GM21825 (cell line): ENCODE results near the gene LILRB1.
"Not testable (repeated sequence)": the region's sequence is repeated elsewhere in the genome, so short reads cannot be mapped to it uniquely, and the experiment has no call there.

Experiments used
- ATAC-seq: cut with Tn5 transposase; IDR thresholded peaks from one replicate; pipeline ENCODE4 v1.9.1; 2021; ENCODE audit warnings: mild to moderate bottlenecking, moderate library complexity; ENCODE audit not compliant: unreplicated experiment

Gene LILRB1

GRCh38 chr19:54630262-54630661 is at the start of gene LILRB1:
Gene LILRB1 (plus strand): TSS chr19:54630484. CDS start chr19:54631074, 590 bp downstream.
- ATAC-seq: not testable (repeated sequence)

DNA sequence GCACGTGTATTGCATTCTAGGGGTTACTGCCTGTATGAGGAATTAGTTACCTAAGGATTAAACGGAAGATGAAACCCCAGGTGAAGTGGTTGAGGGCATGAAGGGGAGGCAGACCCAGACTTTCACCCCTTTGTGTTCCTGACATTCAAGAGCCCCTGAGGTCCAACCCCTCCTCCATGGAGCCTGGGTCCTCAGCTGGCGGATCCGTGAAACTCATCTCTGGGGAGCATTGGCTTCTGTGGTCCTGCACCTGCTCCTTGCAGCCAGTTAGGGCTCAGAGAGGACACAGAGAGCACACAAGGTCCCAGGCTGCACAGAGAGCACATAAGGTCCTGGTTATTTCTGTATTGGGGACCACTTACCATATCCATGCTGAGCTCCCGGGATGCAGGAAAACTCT is 43.9 kb upstream of the LILRB1 start:
- no peak for ATAC-seq

DNA sequence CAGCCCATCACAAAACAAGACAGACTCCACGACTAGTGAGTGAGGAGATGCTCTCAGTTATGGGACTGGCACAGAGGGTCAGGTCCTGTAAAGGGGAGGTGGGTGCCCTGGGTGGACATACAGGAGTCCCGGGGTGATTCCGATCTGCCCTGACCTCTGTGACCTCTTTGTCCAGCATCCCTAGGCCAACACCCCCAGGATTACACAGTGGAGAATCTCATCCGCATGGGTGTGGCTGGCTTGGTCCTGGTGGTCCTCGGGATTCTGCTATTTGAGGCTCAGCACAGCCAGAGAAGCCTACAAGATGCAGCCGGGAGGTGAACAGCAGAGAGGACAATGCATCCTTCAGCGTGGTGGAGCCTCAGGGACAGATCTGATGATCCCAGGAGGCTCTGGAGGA is 43.3 kb upstream of the LILRB1 start:
- no peak for ATAC-seq

- not testable (repeated sequence) for ATAC-seq
These were observed 36.8 kb upstream of the LILRB1 start, which contains the start of gene LILRA1 for GRCh38 chr19:54593445-54593844. Gene LILRA1 (plus strand): TSS chr19:54593632. CDS start chr19:54594245, 613 bp downstream.

DNA sequence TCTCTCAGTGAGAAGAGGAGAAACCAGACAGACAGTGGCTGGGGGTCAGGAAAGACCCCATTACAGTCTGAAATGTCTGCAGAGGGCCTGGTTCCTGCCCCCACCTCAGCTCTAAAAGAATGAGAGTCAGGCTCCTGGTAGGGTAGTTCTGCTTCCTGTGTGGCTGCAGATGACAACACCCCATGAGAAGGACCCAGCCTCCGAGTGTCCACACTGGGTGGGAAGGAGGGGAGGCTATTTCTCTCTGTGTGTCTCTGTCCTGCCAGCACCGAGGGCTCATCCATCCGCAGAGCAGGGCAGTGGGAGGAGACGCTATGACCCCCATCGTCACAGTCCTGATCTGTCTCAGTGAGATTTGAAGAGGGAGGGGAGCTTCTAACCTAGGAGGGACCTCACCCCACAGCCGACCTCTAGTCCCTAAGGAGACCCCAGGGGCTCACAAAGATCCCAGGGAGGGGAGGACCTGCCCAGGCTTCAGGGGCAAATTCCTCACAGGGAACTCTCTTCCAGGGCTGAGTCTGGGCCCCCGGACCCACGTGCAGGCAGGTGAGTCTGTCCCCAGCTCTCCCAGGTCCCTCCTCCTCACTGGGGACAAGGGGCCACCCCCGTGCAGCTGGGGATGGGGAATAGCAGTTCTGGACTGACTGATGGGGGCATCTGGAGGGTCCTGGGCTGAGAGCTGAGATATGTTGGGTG is 36.2 kb upstream of the LILRB1 start:
- not testable (repeated sequence) for ATAC-seq

DNA sequence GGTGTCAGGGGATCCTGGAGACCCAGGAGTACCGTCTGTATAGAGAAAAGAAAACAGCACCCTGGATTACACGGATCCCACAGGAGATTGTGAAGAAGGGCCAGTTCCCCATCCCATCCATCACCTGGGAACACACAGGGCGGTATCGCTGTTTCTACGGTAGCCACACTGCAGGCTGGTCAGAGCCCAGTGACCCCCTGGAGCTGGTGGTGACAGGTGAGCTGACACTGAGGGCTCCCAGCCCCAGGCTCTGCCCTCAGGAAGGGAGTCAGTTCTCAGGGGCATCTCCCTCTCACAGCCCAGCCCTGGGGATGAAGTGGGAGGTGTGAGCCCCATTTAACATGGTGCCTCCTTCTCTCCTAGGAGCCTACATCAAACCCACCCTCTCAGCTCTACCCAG is 35.5 kb upstream of the LILRB1 start:
- ATAC-seq: no peak

DNA sequence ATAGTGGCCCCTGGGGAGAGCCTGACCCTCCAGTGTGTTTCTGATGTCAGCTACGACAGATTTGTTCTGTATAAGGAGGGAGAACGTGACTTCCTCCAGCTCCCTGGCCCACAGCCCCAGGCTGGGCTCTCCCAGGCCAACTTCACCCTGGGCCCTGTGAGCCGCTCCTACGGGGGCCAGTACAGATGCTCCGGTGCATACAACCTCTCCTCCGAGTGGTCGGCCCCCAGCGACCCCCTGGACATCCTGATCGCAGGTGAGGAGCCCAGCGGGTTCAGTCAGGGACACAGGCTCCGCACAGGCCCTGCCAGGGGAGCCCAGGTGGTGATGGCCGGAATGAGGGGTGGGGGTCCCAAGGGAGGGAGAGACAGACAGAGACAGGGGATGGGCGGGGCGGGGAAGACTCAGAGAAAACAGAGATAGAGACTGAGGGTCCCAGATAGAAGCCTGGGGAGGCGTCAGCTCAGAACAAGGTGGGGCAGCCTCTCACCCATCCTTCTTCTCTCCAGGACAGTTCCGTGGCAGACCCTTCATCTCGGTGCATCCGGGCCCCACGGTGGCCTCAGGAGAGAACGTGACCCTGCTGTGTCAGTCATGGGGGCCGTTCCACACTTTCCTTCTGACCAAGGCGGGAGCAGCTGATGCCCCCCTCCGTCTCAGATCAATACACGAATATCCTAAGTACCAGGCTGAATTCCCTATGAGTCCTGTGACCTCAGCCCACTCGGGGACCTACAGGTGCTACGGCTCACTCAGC is 34.4 kb upstream of the LILRB1 start:
- not testable (repeated sequence) for ATAC-seq

DNA sequence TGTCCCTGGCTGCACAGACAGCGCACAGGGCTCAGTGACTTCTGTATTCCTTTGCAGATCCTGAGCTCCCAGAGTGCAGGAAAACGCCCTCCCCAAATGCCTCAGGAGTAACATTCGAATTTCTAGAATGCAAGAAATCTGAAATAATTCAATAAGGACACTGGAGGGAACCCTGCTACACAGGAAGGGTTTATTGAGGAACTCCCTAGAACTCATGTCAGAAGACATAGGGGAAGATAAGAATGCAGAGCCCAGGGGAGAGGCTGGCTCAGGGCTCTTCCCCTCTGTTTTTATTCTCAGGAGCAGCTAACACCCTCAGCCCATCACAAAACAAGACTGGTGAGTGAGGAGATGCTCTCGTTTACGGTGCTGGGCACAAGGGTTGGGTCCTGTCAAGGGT is 30.1 kb upstream of the LILRB1 start:
- ATAC-seq: no peak

DNA sequence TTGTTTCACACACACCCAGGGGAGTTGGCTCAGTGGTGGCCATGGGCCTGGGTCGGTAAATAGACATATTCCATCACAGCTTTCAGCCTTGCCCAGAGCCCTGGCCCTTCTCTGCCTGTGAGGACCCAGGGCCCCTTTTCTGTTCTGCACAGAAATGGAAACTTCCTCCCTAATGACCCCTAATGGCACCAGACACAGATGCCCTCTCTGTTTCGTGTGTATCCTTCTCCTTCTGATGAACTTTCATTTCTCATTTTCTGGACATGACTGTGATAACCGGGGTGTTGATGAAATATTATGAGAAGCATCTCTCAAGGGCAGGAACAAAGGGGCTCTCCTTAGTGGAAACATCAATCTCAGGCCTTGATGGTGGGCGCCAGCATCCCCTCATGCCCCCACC is 24.1 kb upstream of the LILRB1 start:
- ATAC-seq: no peak

- ATAC-seq: peak; percentile 70
These were observed 23.1 kb upstream of the LILRB1 start for GRCh38 chr19:54606891-54607784.

DNA sequence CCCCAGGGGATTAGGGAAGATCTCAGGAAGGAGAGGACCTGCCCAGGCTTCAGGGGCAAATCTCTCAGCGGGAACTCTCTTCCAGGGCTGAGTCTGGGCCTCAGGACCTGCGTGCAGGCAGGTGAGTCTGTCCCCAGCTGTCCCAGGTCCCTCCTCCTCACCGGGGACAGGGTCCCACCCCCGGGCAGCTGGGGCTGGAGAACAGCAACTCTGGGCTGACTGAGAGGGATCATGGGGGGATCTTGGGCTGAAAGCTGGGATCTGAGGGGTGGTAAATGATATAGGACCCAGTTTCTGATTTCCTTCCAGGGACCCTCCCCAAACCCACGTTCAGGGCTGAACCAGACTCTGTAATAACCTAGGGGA is 22.5 kb upstream of the LILRB1 start:
- no peak for ATAC-seq

DNA sequence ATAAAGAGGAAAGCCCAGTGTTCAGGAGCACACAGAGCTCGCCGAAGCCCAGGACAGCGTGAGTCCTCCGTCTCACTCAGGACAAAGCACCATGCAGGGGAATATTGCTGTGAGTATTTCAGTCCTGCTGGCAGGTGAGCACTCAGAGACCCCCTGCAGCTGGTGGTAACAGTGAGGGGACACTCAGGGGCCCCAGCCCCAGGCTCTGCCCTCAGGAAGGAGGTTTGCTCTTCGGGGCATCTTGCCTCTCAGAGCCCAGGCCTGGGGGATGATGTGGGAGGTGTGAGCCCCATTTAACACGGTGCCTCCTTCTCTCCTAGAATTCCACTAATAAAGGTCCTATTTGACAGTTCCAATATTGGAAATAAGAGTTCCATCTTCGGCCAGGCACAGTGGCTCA is 22.1 kb upstream of the LILRB1 start:
- ATAC-seq: no peak

DNA sequence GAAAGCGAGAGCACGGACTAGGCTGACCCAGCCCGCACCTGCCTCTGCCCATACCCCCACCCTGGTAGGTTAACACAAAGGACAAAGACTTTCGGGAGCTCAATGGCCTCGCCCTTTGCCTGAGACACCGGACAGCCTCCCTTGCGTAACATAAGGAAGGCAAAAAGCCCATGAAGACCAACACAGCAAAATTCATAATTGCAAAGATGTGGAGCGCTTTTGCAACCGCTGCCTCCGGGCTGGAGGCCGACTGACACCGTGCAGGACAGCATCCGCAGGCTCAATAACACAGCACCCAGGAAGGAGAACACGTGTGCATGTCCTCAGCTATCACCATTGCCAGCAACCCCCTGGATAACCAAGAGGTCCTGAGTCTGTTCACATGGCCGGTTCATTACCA is 21.5 kb upstream of the LILRB1 start:
- no peak for ATAC-seq

DNA sequence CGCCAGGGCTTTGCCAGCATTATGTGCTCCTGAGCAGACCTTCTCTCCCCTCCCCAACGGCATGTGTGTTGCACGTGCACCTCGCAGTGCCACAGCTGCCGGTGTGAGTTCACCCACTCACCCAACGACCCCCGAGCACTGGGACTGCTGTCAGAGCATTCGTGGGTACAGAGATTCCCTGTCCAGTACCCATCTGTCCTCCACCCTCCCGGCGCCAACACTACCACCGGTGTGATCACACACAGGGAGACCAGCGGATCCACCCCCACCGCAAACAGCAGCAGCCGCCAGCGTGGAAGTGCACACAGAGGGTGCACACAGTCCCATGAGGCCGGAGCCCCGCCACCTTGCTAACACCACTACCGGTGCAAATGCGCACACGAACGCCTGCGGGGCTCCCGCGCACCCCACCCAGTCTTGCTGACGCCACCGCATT is 20.9 kb upstream of the LILRB1 start:
- no peak for ATAC-seq

GRCh38 chr19:54612428-54612827 is 17.9 kb upstream of the LILRB1 start:
- no peak for ATAC-seq

GRCh38 chr19:54614726-54615125 is 15.6 kb upstream of the LILRB1 start:
- ATAC-seq: no peak

GRCh38 chr19:54616057-54616456 is 14.2 kb upstream of the LILRB1 start:
- ATAC-seq: peak; percentile 17

DNA sequence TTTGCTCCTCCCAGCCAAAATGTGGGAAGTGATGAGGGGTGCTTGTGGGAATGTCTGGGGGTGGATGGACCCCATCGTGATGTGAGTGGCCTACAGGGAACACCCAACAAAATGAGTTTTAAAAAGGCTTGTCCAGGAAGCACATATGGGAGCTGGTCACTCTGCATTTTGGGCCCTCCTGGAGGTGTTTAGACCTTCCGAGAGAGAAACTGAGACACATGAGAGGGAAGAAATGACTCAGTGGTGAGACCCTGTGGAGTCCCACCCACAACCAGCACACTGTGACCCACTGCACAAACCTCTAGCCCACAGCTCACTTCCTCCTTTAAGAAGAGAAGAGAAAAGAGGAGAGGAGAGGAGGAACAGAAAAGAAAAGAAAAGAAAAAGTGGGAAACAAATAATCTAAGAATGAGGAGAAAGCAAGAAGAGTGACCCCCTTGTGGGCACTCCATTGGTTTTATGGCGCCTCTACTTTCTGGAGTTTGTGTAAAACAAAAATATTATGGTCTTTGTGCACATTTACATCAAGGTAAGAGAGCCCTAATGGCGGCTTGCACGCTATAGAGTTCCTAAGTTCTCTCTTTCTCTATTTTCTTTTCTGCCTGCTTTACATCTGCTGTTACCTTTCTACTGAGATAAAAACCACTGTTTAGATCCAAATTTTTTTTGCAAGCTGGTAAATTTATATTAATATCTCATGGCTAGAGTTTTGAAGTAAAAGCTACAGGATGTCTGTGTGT is 13.3 kb upstream of the LILRB1 start:
- peak; percentile 78 for ATAC-seq

GRCh38 chr19:54620464-54620863 is 9.8 kb upstream of the LILRB1 start:
- ATAC-seq: no peak

DNA sequence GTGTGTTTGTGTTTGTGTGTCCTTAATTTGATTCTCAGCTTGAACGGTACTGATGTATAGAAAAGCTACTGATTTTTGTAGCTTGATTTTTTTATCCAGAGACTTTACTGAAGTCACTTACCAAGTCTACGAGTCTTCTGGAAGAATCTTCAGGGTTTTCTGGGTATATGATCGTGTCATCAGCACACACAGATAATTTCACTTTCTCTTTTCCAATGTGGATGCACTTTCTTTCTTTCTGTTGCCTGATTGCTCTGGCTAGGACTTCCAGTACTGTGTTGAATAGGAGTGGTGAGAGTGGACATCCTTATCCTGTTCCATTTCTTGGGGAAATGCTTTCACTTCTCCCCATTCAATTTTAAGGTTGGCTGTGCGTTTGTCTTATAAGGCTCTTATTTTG is 7.9 kb upstream of the LILRB1 start:
- no peak for ATAC-seq

DNA sequence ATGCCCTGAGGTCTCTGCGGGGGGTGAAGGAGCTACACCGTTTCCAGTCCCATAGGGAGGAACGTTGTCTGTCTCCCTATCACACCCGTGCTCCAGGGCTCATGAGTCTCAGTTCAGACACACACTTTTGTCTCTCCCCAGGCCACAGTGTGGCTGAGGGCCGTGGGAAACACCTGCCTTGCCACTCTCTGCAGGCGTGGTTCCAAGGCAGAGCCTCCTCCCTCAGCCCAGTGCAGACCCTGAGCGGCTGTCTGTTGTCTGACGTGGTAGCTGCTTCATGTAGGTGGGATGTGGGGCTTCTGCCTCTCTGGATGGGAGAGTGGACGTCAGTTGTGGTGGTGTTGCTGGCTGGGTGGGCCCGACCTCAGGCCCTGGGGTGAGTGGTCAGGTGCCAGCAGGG is 6.0 kb upstream of the LILRB1 start:
- ATAC-seq: not testable (repeated sequence)
